BLaER1 treated with 17β-estradiol and CSF1 and Interleukin-3, amounts not matched to agents 10 nM and 100 nM (cell line): ENCODE results near the gene NOXA1.

Experiments
- H3K27ac ChIP-seq, 11 experiments: shearing (Covaris generic); formaldehyde crosslinking; 2 replicates each; pipeline ENCODE4 v1.8.1; 2022
- H3K27me3 ChIP-seq, 11 experiments: shearing (Covaris generic); formaldehyde crosslinking; 2 replicates each; pipeline ENCODE4 v1.8.1; 2022
- H3K36me3 ChIP-seq, 11 experiments: shearing (Covaris generic); formaldehyde crosslinking; 2 replicates each; pipeline ENCODE4 v1.8.1; 2022
- H3K4me1 ChIP-seq, 10 experiments: shearing (Covaris generic); formaldehyde crosslinking; 2 replicates each; pipeline ENCODE4 v1.8.1; 2022
- H3K4me2 ChIP-seq, 11 experiments: shearing (Covaris generic); formaldehyde crosslinking; 2 replicates each; pipeline ENCODE4 v1.8.1; 2022
- H3K4me3 ChIP-seq, 10 experiments: shearing (Covaris generic); formaldehyde crosslinking; 2 replicates each; pipeline ENCODE4 v1.8.1; 2022
- H3K9ac ChIP-seq, 11 experiments: shearing (Covaris generic); formaldehyde crosslinking; 2 replicates each; pipeline ENCODE4 v1.8.1; 2022
- H3K9me3 ChIP-seq, 11 experiments: shearing (Covaris generic); formaldehyde crosslinking; replicated peaks in 1 of 11; 2 replicates each; pipeline ENCODE4 v1.8.1; 2022
- H4K20me1 ChIP-seq, 11 experiments: shearing (Covaris generic); formaldehyde crosslinking; 2 replicates each; pipeline ENCODE4 v1.8.1; 2022
- Cebpa-rat ChIP-seq, 11 experiments: shearing (Covaris generic); IDR thresholded peaks; 2 replicates each; pipeline ENCODE4 v1.8.1; 2022

NOXA1 gene

DNA sequence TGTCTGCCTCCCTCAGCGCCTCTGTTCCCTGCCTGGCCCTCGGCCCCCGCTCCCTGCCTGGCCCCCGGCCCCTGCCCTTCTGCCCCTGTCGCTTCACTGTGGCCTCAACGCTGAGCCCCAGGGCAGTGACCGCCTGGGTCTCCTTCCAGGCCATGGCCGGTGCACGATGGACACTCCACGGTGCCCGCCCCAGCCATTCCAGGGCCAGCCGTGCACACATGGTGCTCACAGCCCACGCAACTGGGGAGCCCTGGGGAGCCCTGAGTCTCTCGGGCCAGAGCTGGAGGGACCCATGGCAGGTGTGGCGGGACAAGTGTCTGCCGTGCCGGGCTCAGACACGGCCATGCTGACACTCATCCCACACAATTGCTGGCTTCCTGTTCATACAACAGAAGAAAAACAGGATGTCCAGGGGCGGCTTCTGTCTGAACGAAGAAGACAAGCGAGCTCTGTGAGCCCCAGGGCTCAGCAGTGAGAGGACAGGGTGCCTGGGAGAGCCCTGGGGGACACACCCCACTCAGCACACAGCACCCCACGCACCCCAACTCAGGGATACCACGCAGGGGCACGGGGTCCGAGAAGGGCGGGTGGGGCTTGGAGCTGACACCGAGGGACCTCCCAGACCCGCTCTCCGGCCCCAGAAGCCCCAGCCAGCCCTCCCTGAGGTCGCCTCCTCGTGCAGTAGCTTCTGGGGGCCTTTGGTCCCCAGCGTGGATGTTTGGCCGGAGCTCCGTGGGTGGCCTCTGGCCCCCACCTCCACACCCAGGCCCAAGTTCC, 35.9 kb upstream of the NOXA1 start:
- H3K27me3 ChIP-seq, result no peaks in the 10 kb centered on the region
- H3K36me3 ChIP-seq, result peaks cover 0 to 3% (median 0%) of the 10 kb centered on the region in 11 experiments; a peak in 2 of 22 replicates
- H3K9ac ChIP-seq, result peak overlapping the region; percentile 48 to 70 (median 65); a peak in 21 of 22 replicates
- no peak for TF ChIP-seq Cebpa-rat (IDR thresholded peaks at IDR 0.05)
- no peaks in the 10 kb centered on the region for H3K9me3 ChIP-seq
- H3K4me1 ChIP-seq, result peaks cover 56 to 100% (median 88%) of the 10 kb centered on the region in 10 experiments
- H3K4me3 ChIP-seq, result 0 out of 20 replicates have a peak overlapping the region, but pooled peaks of 1 of the 10 experiments have one; percentile 10
- H3K4me2 ChIP-seq, result peak overlapping the region; percentile 73 to 99 (median 90)
- peaks cover 0 to 15% (median 0%) of the 10 kb centered on the region in 11 experiments; a peak in 5 of 22 replicates for H4K20me1 ChIP-seq
- peak overlapping the region; percentile 40 to 82 (median 78); a peak in 21 of 22 replicates for H3K27ac ChIP-seq

DNA sequence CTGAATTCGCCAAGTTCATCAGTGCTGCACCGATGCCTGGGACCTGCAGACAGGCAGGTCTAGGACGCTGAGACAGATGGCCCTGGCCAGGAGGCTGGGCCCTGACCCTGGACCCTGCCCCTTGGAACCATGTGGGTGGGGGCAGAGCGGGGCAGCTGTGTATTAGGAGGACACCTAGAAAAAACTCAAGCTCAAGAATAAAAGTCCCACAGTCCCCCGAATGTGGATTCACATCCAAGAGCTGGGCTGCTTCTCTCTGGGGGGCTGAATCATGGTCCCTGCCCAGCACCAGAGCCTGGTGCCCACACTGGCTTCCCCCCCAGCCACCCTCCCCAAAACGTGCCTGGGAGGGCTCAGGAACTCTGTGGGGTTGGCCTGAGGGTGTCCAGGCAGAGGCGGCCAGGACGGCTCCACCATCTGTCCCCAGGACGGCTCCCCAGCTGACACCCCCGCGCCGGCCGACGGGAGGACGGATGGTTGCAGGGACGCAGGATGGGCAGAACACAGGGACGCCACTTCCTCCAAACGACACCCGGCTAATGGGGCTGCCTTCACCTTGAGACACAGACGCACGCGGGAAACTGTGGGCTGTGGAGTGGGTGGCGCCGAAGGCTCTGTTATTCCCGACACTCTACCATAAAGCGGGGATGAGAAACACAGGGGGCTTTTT, 35.2 kb upstream of the NOXA1 start:
- no peaks in the 10 kb centered on the region for H3K27me3 ChIP-seq
- peak overlapping the region in 1 of 10 experiments; percentile 10; a peak in 2 of 20 replicates for H3K4me3 ChIP-seq
- peaks cover 0 to 8% (median 0%) of the 10 kb centered on the region in 11 experiments; a peak in 5 of 22 replicates for H4K20me1 ChIP-seq
- peak overlapping the region; percentile 48 to 70 (median 65); a peak in 18 of 22 replicates for H3K9ac ChIP-seq
- H3K4me2 ChIP-seq, result peak overlapping the region; percentile 73 to 99 (median 90)
- peak overlapping the region in 10 of 11 experiments; percentile 65 to 82 (median 78); a peak in 20 of 22 replicates for H3K27ac ChIP-seq
- H3K9me3 ChIP-seq, result no peaks in the 10 kb centered on the region
- peaks cover 59 to 100% (median 89%) of the 10 kb centered on the region in 10 experiments for H3K4me1 ChIP-seq
- no peak for TF ChIP-seq Cebpa-rat (IDR thresholded peaks at IDR 0.05)
- peaks cover 0 to 5% (median 0%) of the 10 kb centered on the region in 11 experiments; a peak in 2 of 22 replicates for H3K36me3 ChIP-seq

DNA sequence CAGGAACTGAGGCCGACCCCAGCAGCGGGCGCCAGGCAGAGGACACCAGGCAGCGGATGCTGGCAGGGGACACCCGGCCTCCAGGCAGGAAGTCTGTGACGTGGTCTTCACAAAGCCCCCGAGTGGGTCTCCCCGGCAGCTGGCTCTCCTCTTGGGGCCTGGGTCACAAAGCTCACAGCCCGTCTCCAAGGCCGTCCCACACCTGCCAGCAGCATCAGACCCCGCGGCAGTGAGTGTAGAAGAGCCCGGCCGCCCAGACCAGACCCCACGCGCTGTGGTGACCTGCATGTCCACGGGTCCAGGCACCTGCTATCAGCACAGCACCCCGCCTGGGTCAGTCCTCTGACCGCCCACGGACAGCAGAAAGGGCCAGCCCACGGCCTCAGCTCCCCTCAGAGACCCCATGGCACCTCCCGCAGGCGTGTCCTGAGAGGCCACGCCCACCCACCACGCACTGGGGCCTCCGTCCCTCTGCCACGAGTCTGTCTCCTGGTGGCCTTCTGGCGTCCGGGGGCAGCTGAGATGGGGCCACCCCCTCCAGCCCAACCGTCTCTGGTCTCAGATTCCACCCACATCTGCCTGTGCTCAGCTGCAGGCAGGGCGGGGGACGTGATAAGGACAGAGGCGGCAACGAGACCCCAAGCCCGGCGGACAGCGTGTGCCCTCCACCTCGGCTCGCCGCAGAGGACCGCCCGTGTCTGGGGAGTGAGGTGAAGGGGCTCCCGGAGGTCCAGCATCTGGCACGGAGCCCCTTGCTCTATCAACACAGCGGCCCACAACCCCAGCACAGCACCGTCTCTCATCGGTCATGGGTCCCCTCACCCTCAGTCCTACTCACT, 34.4 kb upstream of the NOXA1 start:
- no peak for TF ChIP-seq Cebpa-rat (IDR thresholded peaks at IDR 0.05)
- Histone ChIP-seq H3K9me3 (no peaks in the 10 kb centered on the region), H3K4me3 (no peak overlapping the region; a peak in 1 of 20 replicates), H4K20me1 (peaks cover 0 to 13% (median 0%) of the 10 kb centered on the region in 11 experiments; a peak in 5 of 22 replicates), H3K4me1 (peaks cover 63 to 100% (median 89%) of the 10 kb centered on the region in 10 experiments), H3K27me3 (no peaks in the 10 kb centered on the region), H3K36me3 (peaks cover 0 to 5% (median 0%) of the 10 kb centered on the region in 11 experiments; a peak in 2 of 22 replicates), H3K27ac (peak overlapping the region in 9 of 11 experiments; percentile 70 to 82 (median 78); a peak in 18 of 22 replicates), H3K4me2 (peak overlapping the region; percentile 73 to 99 (median 90)), H3K9ac (peak overlapping the region; percentile 25 to 70 (median 65); a peak in 16 of 22 replicates)

DNA sequence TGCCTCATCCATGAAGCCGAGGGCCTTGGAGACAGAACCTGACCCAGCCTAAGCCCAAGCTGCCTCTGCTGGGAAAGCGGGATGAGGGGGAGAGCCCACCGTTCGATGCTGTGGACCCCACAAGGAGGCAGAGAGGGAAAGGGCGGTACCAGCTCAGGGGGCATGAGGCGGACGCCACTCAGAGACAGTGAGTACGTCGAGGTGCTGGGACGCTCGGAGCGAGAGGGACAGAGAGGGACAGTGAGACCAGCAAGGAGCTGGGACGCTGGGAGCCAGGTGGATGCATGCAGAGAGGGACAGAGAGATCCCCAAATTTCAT, 33.8 kb upstream of the NOXA1 start:
- Histone ChIP-seq H3K4me3 (no peak overlapping the region; a peak in 1 of 20 replicates), H3K9ac (peak overlapping the region in 6 of 11 experiments; percentile 25 to 70 (median 66); a peak in 9 of 22 replicates), H3K4me2 (peak overlapping the region in 10 of 11 experiments; percentile 73 to 99 (median 90); a peak in 18 of 22 replicates), H3K9me3 (no peaks in the 10 kb centered on the region), H4K20me1 (peaks cover 0 to 15% (median under 1%) of the 10 kb centered on the region in 11 experiments; a peak in 5 of 22 replicates), H3K36me3 (peaks cover 0 to 5% (median 0%) of the 10 kb centered on the region in 11 experiments; a peak in 2 of 22 replicates), H3K27ac (peak overlapping the region in 8 of 11 experiments; percentile 70 to 82 (median 78); a peak in 13 of 22 replicates), H3K27me3 (no peaks in the 10 kb centered on the region), H3K4me1 (peaks cover 66 to 100% (median 89%) of the 10 kb centered on the region in 10 experiments)
- no peak for TF ChIP-seq Cebpa-rat (IDR thresholded peaks at IDR 0.05)

DNA sequence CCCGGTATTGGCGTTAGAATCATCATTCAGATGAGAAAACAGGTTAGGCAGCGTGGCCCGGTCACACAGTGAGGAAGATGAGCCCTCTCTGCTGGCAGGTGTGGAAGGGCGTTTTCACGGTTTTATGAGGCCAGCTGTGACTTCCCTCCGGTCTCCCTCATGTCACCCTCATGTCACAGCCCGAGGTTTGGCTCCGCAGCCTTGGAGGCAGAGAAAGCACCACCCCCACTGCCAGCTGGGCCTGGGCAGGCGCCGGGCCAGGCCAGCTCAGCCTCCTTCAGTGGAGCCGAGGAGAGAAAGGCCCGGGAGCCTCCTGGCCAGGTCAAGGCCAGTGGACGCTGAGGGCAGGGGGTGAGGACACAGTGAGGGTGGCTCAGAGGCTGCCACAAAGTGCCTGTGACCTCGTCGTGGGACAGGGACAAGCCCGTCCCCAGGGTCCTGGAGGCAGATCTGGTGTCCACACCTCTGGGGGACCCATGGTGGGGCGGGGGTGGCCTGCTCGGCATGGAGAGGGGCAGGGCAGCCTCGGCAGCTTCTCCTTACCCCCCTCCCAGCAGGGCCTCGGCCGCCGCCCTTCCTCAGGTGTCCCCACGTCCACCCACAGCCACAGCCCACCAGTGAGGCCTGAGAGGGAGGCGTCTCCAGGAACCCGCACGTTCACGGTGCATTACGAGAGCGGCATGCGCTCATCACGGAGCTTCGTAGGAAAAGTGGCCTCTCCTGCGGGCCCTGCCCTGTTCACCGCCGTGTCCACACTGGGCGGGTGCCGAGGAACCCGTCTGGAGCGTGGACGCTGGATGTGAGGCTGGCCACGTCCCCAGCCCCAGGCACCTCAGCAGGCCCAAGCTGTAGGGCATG, 32.4 kb upstream of the NOXA1 start:
- H3K9me3 ChIP-seq, result no peaks in the 10 kb centered on the region
- no peak for TF ChIP-seq Cebpa-rat (IDR thresholded peaks at IDR 0.05)
- peak overlapping the region; percentile 58 to 82 (median 69); a peak in 21 of 22 replicates for H3K9ac ChIP-seq
- peaks cover 0 to 22% (median 7%) of the 10 kb centered on the region in 11 experiments; a peak in 6 of 22 replicates for H4K20me1 ChIP-seq
- peak overlapping the region; percentile 78 to 99 (median 92) for H3K4me2 ChIP-seq
- peak overlapping the region in 8 of 10 experiments; percentile 8 to 59 (median 38); a peak in 11 of 20 replicates for H3K4me3 ChIP-seq
- H3K36me3 ChIP-seq, result peaks cover 0 to 5% (median 0%) of the 10 kb centered on the region in 11 experiments; a peak in 2 of 22 replicates
- peaks cover 76 to 99% (median 95%) of the 10 kb centered on the region in 10 experiments for H3K4me1 ChIP-seq
- H3K27ac ChIP-seq, result peak overlapping the region; percentile 29 to 90 (median 80); a peak in 20 of 22 replicates
- H3K27me3 ChIP-seq, result no peaks in the 10 kb centered on the region

DNA sequence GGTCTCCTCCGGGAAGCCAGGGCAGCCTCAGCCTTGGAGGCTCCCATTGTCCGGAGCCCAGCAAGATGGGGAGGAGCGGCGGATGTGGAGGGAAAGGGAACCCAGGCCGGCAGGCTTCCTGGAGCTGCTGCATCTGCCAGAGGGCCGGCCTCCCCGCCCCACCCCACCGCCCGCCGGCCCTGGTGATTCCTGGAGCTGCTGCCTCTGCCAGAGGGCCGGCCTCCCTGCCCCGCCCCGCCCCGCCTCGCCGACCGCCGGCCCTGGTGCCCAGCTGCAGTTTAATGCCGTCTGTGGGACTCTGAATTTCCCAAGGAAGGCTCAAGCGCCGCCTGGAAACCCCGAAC, 31.8 kb upstream of the NOXA1 start:
- H4K20me1 ChIP-seq, result peaks cover 0 to 23% (median 7%) of the 10 kb centered on the region in 11 experiments; a peak in 7 of 22 replicates
- H3K27me3 ChIP-seq, result no peaks in the 10 kb centered on the region
- H3K9ac ChIP-seq, result peak overlapping the region; percentile 58 to 82 (median 69); a peak in 19 of 22 replicates
- H3K9me3 ChIP-seq, result peaks cover 0 to 3% (median 0%) of the 10 kb centered on the region in 11 experiments; a peak in 4 of 22 replicates
- H3K27ac ChIP-seq, result peak overlapping the region in 10 of 11 experiments; percentile 55 to 90 (median 80); a peak in 19 of 22 replicates
- peak overlapping the region; percentile 78 to 99 (median 92) for H3K4me2 ChIP-seq
- peaks cover 0 to 5% (median 0%) of the 10 kb centered on the region in 11 experiments; a peak in 2 of 22 replicates for H3K36me3 ChIP-seq
- H3K4me3 ChIP-seq, result peak overlapping the region in 8 of 10 experiments; percentile 8 to 59 (median 38); a peak in 9 of 20 replicates
- H3K4me1 ChIP-seq, result peaks cover 77 to 97% (median 91%) of the 10 kb centered on the region in 10 experiments
- no peak for TF ChIP-seq Cebpa-rat (IDR thresholded peaks at IDR 0.05)
